HG02759 (cell line): ENCODE data around the gene SLC25A38.

Experiments
- ATAC-seq: cut with Tn5 transposase; IDR thresholded peaks from one replicate; pipeline ENCODE4 v1.9.1; 2021; ENCODE audit warnings: mild to moderate bottlenecking, moderate library complexity; ENCODE audit not compliant: unreplicated experiment

Gene SLC25A38

GRCh38 chr3:39432342-39432741 is 49.2 kb downstream of the SLC25A38 start:
- no peak for ATAC-seq

DNA sequence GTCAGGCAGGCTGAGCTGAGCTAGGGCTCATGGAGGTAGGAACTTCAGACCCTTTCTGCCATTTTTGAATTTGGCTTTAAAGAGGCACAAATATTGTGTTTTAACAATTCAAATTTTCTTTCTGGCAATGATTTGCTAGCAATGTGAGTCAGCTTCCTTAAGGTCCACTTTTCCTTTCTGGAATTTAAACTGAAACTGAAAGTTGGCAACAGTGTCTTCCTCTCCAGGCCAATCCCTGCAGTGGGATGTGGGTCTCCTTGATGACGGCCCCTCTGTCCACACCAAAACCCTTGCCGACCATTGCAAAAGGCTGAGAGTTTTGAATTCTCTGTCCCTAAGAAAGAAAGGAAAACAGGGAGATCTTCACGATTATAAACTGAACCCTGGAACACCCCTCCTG is 50.5 kb downstream of the SLC25A38 start:
- ATAC-seq = no peak

DNA sequence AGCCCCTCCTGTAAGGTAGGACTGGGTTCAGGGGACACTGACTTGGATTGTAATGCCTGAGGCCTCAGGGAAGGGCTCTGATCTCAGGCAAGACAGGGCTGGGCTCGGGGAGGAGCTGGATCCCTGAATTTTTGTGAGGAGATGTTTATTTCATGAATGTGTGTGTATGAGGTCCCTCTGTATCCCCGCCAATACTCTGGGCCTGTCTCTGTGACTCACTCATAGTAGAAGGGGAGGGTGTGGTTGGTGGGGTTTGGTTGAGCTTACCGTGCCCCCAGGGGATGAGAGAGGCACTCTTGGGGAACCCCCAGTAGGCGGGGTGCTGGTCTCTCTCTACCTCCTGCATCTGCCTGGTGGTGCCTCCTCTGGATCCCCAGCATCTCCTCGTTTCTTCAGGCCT is 51.4 kb downstream of the SLC25A38 start:
- peak; percentile 83 for ATAC-seq

- no peak for ATAC-seq
Observed at GRCh38 chr3:39435006-39435748, 52.0 kb downstream of the SLC25A38 start.

DNA sequence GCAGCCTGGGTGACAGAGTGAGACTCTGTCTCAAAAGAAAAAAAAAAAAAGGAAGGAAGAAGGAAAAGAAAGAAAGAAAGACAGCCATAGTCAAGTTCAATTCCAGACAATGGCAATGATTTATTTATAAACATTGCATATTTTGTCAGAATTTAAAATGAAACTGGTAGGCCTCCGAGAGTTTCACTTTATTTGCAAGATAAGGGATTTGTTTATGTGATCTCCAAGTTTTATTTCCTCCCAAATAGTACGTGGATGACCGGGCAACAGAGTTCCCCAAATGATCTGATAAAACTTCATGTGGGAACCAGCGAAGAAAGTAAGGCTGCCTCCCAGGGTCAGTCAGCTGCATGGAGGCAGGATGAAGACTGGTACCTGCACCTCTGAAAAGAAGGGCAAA is 55.7 kb downstream of the SLC25A38 start:
- no peak for ATAC-seq

DNA sequence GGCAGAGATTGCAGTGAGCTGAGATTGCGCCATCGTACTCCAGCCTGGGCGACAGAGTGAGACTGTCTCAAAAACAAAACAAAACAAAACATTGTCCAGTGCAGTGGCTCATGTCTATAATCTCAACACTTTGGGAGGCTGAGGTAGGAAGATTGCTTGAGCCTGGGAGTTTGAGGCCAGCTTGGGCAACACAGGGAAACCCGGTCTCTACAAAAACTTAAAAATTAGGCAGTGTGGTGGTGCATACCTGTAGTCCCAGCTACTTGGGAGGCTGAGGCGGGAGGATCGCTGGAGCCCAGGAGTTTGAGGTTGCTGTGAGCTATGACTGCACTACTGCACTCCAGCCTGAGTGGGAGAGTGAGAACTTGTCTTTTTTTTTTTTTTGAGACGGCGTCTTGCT is 57.1 kb downstream of the SLC25A38 start:
- no peak for ATAC-seq

- no peak for ATAC-seq
Observed at GRCh38 chr3:39443530-39443929, 60.4 kb downstream of the SLC25A38 start.

DNA sequence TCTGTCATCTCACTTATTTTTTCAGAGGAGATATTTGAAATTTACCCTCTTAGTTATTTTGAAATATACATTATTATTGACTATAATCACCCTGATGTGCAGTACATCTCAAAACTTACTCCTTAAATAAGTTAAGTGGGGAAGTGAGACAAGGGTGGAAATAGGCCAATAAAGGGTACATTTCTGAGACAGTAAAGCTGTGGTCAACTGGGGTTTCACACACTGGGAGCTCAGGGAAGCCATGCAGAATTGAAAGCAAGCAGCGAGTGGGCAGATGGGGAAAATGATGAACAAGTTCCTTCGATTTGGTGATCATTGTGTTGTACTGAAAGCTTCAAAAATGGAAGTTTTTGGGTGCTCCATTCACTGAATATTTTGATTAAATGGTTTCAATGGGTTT is 62.8 kb downstream of the SLC25A38 start:
- ATAC-seq = no peak

DNA sequence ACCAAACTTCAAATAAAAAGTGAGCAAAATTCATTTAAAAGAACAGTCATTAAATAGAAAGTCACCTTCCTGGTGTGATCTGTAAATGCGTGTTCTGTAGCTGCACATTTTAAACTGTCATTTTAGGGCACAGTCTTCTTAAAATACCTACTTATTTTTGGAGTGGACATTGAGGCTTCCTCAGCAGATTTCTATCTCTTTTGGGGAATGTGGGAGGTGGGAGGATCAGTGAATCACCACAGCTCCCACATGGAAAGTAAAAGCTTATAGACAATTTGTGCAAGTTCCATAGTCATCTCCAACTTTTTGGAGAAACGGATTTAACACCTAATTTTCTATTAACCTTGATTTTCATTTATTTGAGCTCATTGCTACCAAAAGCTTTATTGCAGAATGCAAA is 63.3 kb downstream of the SLC25A38 start:
- no peak for ATAC-seq
